Mesenchymal stem cell (in vitro differentiated cells and primary cell): ENCODE results near the gene OSM.

Source experiments
- DNase-seq: peaks from one replicate; pipeline ENCODE4 v3.0.0-alpha.2; 2013
- H2AFZ ChIP-seq: one replicate; pipeline ENCODE4 v1.6.1; 2013; ENCODE audit warnings: low read depth, mild to moderate bottlenecking, control low read depth, inconsistent platforms, low read length, moderate library complexity
- H2AK5ac ChIP-seq: 2 replicates; pipeline ENCODE4 v1.6.1; 2013; ENCODE audit warnings: low read length, moderate library complexity, mild to moderate bottlenecking, inconsistent platforms; ENCODE audit not compliant: severe bottlenecking
- H2BK120ac ChIP-seq: one replicate; pipeline ENCODE4 v1.6.1; 2013; ENCODE audit warnings: low read depth, mild to moderate bottlenecking, inconsistent platforms, low read length, moderate library complexity
- H2BK12ac ChIP-seq, 2 experiments: one replicate each; pipeline ENCODE4 v1.6.1; 2013; ENCODE audit warnings: inconsistent platforms in 2 of 2, low read length in 2 of 2, mild to moderate bottlenecking in 2 of 2, moderate library complexity in 2 of 2, control low read depth in 1 of 2
- H2BK15ac ChIP-seq: one replicate; pipeline ENCODE4 v1.6.1; 2013; ENCODE audit warnings: mild to moderate bottlenecking, low read depth, inconsistent platforms; ENCODE audit not compliant: poor library complexity, severe bottlenecking
- H2BK5ac ChIP-seq: 2 replicates; pipeline ENCODE4 v1.6.1; 2013; ENCODE audit warnings: low read depth, mild to moderate bottlenecking, low read length, control low read depth, inconsistent platforms; ENCODE audit not compliant: poor library complexity, severe bottlenecking
- H3K14ac ChIP-seq, 2 experiments: one replicate each; pipeline ENCODE4 v1.6.1; 2013; ENCODE audit warnings: inconsistent platforms in 2 of 2, low read length in 2 of 2, control low read depth in 1 of 2, mild to moderate bottlenecking in 1 of 2, moderate library complexity in 1 of 2
- H3K18ac ChIP-seq, 2 experiments: one replicate each; pipeline ENCODE4 v1.6.1; 2013; ENCODE audit warnings: inconsistent platforms in 2 of 2, low read length in 2 of 2, control low read depth in 1 of 2, low read depth in 1 of 2, mild to moderate bottlenecking in 1 of 2
- H3K23ac ChIP-seq, 2 experiments: one replicate each; pipeline ENCODE4 v1.6.1; 2013; ENCODE audit warnings: inconsistent platforms in 2 of 2, low read length in 2 of 2, mild to moderate bottlenecking in 2 of 2, moderate library complexity in 2 of 2, control low read depth in 1 of 2
- H3K27ac ChIP-seq: 2 replicates; pipeline ENCODE4 v1.5.1; 2013; ENCODE audit warnings: mild to moderate bottlenecking, moderate library complexity, low read length, control low read depth, inconsistent platforms; ENCODE audit not compliant: poor library complexity, severe bottlenecking
- H3K27me3 ChIP-seq, 2 experiments: 2 replicates each; pipeline versions ENCODE4 v1.6.1 to v1.7.0; 2013; ENCODE audit warnings: low read length in 2 of 2, mild to moderate bottlenecking in 2 of 2, moderate library complexity in 2 of 2, control low read depth in 1 of 2, inconsistent platforms in 1 of 2; ENCODE audit not compliant: control insufficient read depth in 1 of 2, insufficient read depth in 1 of 2
- H3K36me3 ChIP-seq, 2 experiments: 2 replicates each; pipeline versions ENCODE4 v1.6.1 to v1.7.0; 2013; ENCODE audit warnings: low read length in 2 of 2, control low read depth in 1 of 2, inconsistent platforms in 1 of 2, low read depth in 1 of 2, mild to moderate bottlenecking in 1 of 2; ENCODE audit not compliant: insufficient read depth in 2 of 2, control insufficient read depth in 1 of 2
- H3K4ac ChIP-seq, 2 experiments: one replicate each; pipeline ENCODE4 v1.6.1; 2013; ENCODE audit warnings: inconsistent platforms in 2 of 2, low read length in 2 of 2, mild to moderate bottlenecking in 2 of 2, moderate library complexity in 2 of 2, control low read depth in 1 of 2, low read depth in 1 of 2
- H3K4me1 ChIP-seq: 2 replicates; pipeline ENCODE4 v1.6.1; 2013; ENCODE audit warnings: low read depth, low read length, control low read depth; ENCODE audit not compliant: control insufficient read depth, insufficient read depth
- H3K4me2 ChIP-seq: 2 replicates; pipeline ENCODE4 v1.6.1; 2013; ENCODE audit warnings: low read length, mild to moderate bottlenecking, inconsistent platforms; ENCODE audit not compliant: poor library complexity, severe bottlenecking
- H3K4me3 ChIP-seq, 2 experiments: 2 replicates each; pipeline versions ENCODE4 v1.5.1 to v1.7.0; 2013; ENCODE audit warnings: low read length in 2 of 2, mild to moderate bottlenecking in 2 of 2, control low read depth in 1 of 2, low read depth in 1 of 2; ENCODE audit not compliant: insufficient read depth in 1 of 2
- H3K79me1 ChIP-seq: replicated peaks from 2 replicates; pipeline ENCODE4 v1.6.1; 2013; ENCODE audit warnings: mild to moderate bottlenecking, control low read depth, low read length, inconsistent platforms; ENCODE audit not compliant: poor library complexity, severe bottlenecking
- H3K9ac ChIP-seq: 2 replicates; pipeline ENCODE4 v1.7.0; 2013; ENCODE audit warnings: mild to moderate bottlenecking, low read length, moderate library complexity
- H3K9me3 ChIP-seq: 2 replicates; pipeline ENCODE4 v1.7.0; 2013; ENCODE audit warnings: mild to moderate bottlenecking, low read length; ENCODE audit not compliant: control insufficient read depth
- H4K8ac ChIP-seq: one replicate; pipeline ENCODE4 v1.6.1; 2013; ENCODE audit warnings: inconsistent platforms, mild to moderate bottlenecking, low read length, moderate library complexity
- H4K91ac ChIP-seq: one replicate; pipeline ENCODE4 v1.6.1; 2013; ENCODE audit warnings: mild to moderate bottlenecking, low read length, inconsistent platforms
- whole genome bisulfite sequencing: methylation state at CpG from one replicate; pipeline ENCODE4 v1.1.7; 2013; ENCODE audit warnings: mixed read lengths; 5-methylcytosine and 5-hydroxymethylcytosine counted together

OSM gene

DNA sequence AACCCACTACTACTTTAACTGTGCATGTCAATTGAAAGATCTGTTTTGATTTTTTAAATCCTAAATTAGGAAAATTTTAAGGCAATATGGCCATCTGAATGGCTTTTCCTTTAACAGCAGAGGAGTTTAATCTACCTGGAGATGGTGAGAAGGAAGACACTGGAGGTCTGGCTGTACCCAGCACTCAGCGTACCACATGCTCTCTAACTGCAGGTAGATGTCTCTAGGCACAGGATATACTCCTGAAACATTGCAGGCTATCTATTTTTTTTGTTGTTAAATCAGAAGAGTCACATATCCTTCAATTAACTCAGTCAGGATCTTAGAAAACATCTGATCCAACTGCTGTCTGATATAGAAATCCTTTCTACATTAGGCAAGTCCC is 40.0 kb upstream of the OSM start:
- Histone ChIP-seq H2BK120ac (no peak overlapping the region), H3K36me3 (peaks cover 13 to 26% of the 10 kb centered on the region in 2 experiments), H3K4me3 (no peak overlapping the region), H3K4me2 (no peak overlapping the region), H2BK12ac (no peak overlapping the region), H3K9ac (no peak overlapping the region), H2BK15ac (no peak overlapping the region), H3K4me1 (peaks cover 57% of the 10 kb centered on the region), H2AK5ac (no peak overlapping the region), H3K79me1 (peaks cover 27% of the 10 kb centered on the region), H3K23ac (no peak overlapping the region), H3K9me3 (no peaks in the 10 kb centered on the region), H3K18ac (no peak overlapping the region), H4K8ac (no peak overlapping the region), H3K27me3 (no peaks in the 10 kb centered on the region), H3K27ac (no peak overlapping the region), H2AFZ (no peak overlapping the region), H3K4ac (no peak overlapping the region), H2BK5ac (no peak overlapping the region), H3K14ac (no peak overlapping the region), H4K91ac (no peak overlapping the region)
- WGBS: no CpG with 5 or more reads among the region's 1 CpG
- no peak for DNase-seq

DNA sequence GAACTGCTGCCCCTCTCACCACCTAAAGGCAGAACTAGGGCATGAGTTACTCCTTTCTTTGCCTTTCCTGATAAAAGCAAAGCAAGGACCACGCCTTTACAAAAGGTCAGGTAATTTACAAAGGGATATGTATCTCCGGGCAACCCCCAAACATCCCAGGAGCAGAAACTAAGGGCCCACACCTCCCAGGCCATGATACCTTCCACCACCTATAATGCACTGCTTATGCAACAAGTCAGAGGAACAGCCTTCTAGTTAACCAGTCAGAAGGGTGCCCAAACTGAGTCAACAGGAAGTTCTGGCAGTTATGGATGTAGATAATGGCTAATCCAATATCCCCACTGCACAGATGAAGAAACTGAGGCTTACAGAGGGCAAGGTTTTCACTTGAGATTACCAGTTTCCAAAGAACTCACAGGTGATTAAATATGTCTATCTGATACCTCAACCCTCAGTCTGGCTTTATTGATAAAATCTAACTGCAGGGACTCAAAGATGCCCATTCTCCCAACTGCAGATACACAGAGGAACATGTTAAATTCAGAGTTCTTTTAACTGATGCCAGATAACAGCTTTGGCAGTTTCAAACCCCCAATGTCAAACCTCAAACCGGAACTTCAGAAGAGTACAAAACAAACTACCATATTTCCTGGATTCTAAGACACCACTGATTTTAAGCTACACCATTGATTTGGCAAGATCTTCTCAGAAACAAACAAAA is 39.4 kb upstream of the OSM start:
- Histone ChIP-seq H3K36me3 (peaks cover 17 to 31% of the 10 kb centered on the region in 2 experiments), H3K79me1 (peaks cover 31% of the 10 kb centered on the region), H4K91ac (peak overlapping the region; percentile 73), H2BK120ac (no peak overlapping the region), H3K4me1 (peaks cover 54% of the 10 kb centered on the region), H3K4ac (peak overlapping the region in 1 of 2 experiments; percentile 44), H3K23ac (no peak overlapping the region), H2BK12ac (no peak overlapping the region), H3K27me3 (no peaks in the 10 kb centered on the region), H3K9me3 (no peaks in the 10 kb centered on the region), H3K18ac (peak overlapping the region; percentile 59 to 73), H3K14ac (no peak overlapping the region), H2AK5ac (peak overlapping the region; percentile 26), H3K27ac (no peak overlapping the region), H2BK5ac (no peak overlapping the region), H2AFZ (no peak overlapping the region), H4K8ac (peak overlapping the region; percentile 66), H2BK15ac (no peak overlapping the region), H3K4me2 (no peak overlapping the region), H3K4me3 (peak overlapping the region in 1 of 2 experiments; percentile 17), H3K9ac (peak overlapping the region; percentile 58)
- WGBS: 90% methylated on average over 3 of the region's 3 CpGs
- DNase-seq: no peak

DNA sequence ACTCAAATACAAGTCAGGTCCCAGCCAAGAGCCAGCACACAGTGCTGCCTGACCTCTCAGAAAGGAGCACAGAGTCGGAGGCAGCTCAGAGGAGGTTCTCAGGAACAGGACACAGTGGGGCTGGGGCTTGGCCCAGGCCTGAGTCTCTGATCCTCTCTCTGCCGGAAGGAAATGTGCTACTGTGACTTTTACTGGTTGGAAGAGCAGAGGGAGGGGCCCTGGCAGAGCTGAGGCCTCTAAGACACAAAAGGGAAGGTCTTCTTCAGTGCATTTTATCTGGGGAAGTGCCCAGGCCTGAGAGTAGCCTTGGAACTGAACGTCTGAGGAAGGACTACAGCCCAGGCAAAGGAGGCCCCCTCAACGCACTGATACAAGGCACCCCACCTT is 38.9 kb upstream of the OSM start:
- H2BK15ac ChIP-seq: no peak overlapping the region

DNA sequence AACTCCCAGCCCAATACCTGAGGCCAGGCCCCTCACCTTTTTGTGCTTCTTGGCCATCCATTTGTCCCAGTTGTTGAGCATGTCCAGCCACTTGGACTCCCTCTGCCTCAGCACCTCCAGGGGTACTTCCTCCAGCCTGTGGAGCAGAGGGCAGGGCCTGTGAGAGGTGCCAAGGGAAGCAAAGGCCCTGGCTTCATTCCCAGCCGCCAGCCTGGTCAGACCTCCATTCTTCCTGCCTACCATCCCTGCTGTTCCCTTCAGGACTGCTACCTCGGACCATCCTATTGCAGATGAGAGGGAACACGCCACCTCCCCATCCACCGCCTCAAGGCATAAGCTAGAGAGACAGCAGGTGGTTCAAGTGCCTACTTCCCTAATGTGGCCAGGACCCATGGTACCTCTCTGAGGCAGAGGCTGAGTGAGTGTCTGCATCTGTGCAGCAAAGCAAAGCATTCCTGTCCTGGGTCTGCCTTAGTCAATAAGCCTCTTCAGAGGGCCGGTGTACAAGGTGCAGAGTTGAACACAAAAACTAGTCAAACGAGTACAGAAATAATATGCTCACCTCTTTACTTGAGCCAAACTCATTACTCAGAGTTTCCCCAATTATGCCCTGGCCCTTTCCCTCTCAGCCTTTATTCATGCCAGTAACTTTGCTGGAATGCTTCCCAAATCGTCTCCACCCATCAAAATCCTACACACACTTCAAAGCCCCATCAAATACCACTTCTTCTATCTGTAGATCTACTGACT is 38.0 kb upstream of the OSM start:
- peak overlapping the region in 1 of 2 experiments; percentile 9 for H2BK12ac ChIP-seq
- WGBS: 96% methylated on average over 7 of the region's 7 CpGs

More for the DNA sequence above, 38.9 kb upstream of the OSM start:
- Histone ChIP-seq H2BK5ac (no peak overlapping the region), H3K4me2 (no peak overlapping the region), H3K18ac (peak overlapping the region; percentile 59 to 73), H3K9ac (peak overlapping the region; percentile 58), H2BK120ac (no peak overlapping the region), H2AFZ (no peak overlapping the region), H3K14ac (no peak overlapping the region), H3K27ac (no peak overlapping the region), H2BK12ac (no peak overlapping the region), H3K27me3 (no peaks in the 10 kb centered on the region), H3K4ac (peak overlapping the region; percentile 40 to 44), H2AK5ac (peak overlapping the region; percentile 26), H3K79me1 (peaks cover 36% of the 10 kb centered on the region), H3K23ac (no peak overlapping the region), H3K4me3 (peak overlapping the region in 1 of 2 experiments; percentile 17), H4K91ac (peak overlapping the region; percentile 73), H4K8ac (peak overlapping the region; percentile 66), H3K4me1 (peaks cover 51% of the 10 kb centered on the region), H3K36me3 (peaks cover 22 to 37% of the 10 kb centered on the region in 2 experiments), H3K9me3 (no peaks in the 10 kb centered on the region)
- peak; percentile 30 for DNase-seq
- 47% methylated on average over 4 of the region's 4 CpGs for WGBS

More for the DNA sequence above, 38.0 kb upstream of the OSM start:
- Histone ChIP-seq H3K23ac (no peak overlapping the region), H3K4me1 (peaks cover 47% of the 10 kb centered on the region), H3K9ac (peak overlapping the region; percentile 58), H4K91ac (no peak overlapping the region), H2AFZ (no peak overlapping the region), H2AK5ac (no peak overlapping the region), H3K18ac (no peak overlapping the region), H3K9me3 (no peaks in the 10 kb centered on the region), H3K4me3 (peak overlapping the region in 1 of 2 experiments; percentile 17), H2BK120ac (no peak overlapping the region), H3K14ac (no peak overlapping the region), H4K8ac (peak overlapping the region; percentile 20), H3K4ac (no peak overlapping the region), H3K36me3 (peaks cover 31 to 44% of the 10 kb centered on the region in 2 experiments), H3K4me2 (no peak overlapping the region), H3K27ac (no peak overlapping the region), H2BK5ac (no peak overlapping the region), H2BK15ac (no peak overlapping the region), H3K79me1 (peaks cover 40% of the 10 kb centered on the region), H3K27me3 (no peaks in the 10 kb centered on the region)
- no peak for DNase-seq
